IPS-20b (cell line): ENCODE data around the gene ADGRD1.
"Not testable (repeated sequence)": the region's sequence is repeated elsewhere in the genome, so short reads cannot be mapped to it uniquely, and the experiment has no call there.

ENCODE experiments used
- H3K27ac ChIP-seq: one replicate; pipeline ENCODE4 v1.5.1; 2013; ENCODE audit warnings: low read length
- H3K27me3 ChIP-seq: 2 replicates; pipeline ENCODE4 v1.6.1; 2013; ENCODE audit warnings: mild to moderate bottlenecking, low read length, inconsistent platforms; ENCODE audit not compliant: insufficient read depth
- H3K36me3 ChIP-seq: 2 replicates; pipeline ENCODE4 v1.6.1; 2013; ENCODE audit warnings: low read depth, mild to moderate bottlenecking, inconsistent platforms, low read length, moderate library complexity; ENCODE audit not compliant: insufficient read depth
- H3K4me1 ChIP-seq: 2 replicates; pipeline ENCODE4 v1.6.1; 2013; ENCODE audit warnings: mild to moderate bottlenecking, control low read depth, inconsistent platforms, low read length, moderate library complexity; ENCODE audit not compliant: insufficient read depth
- H3K4me3 ChIP-seq: 2 replicates; pipeline ENCODE4 v1.5.1; 2013; ENCODE audit warnings: mild to moderate bottlenecking, low read length, inconsistent platforms
- H3K9ac ChIP-seq: 2 replicates; pipeline ENCODE4 v1.6.1; 2013; ENCODE audit warnings: low read depth, mild to moderate bottlenecking, inconsistent platforms, low read length, moderate library complexity
- H3K9me3 ChIP-seq: 2 replicates; pipeline ENCODE4 v1.6.1; 2013; ENCODE audit warnings: mild to moderate bottlenecking, low read depth, low read length, inconsistent platforms; ENCODE audit not compliant: insufficient read depth

ADGRD1 gene

GRCh38 chr12:130992979-130993538, 39.4 kb downstream of the ADGRD1 start:
- Histone ChIP-seq H3K27ac (no peak overlapping the region), H3K4me1 (no peaks in the 10 kb centered on the region), H3K9me3 (no peaks in the 10 kb centered on the region), H3K9ac (no peak overlapping the region), H3K36me3 (no peaks in the 10 kb centered on the region), H3K4me3 (no peak overlapping the region), H3K27me3 (no peaks in the 10 kb centered on the region)

GRCh38 chr12:130993759-130994670, 40.3 kb downstream of the ADGRD1 start:
- no peak overlapping the region for H3K27ac ChIP-seq
- no peaks in the 10 kb centered on the region for H3K27me3 ChIP-seq
- no peaks in the 10 kb centered on the region for H3K4me1 ChIP-seq
- no peaks in the 10 kb centered on the region for H3K9me3 ChIP-seq
- H3K36me3 ChIP-seq = no peaks in the 10 kb centered on the region
- H3K9ac ChIP-seq = no peak overlapping the region
- no peak overlapping the region for H3K4me3 ChIP-seq

- Histone ChIP-seq H3K9me3 (no peaks in the 10 kb centered on the region), H3K27me3 (no peaks in the 10 kb centered on the region), H3K9ac (no peak overlapping the region), H3K27ac (no peak overlapping the region), H3K4me3 (no peak overlapping the region), H3K4me1 (no peaks in the 10 kb centered on the region), H3K36me3 (no peaks in the 10 kb centered on the region)
Measured at GRCh38 chr12:130994821-130995375, 41.2 kb downstream of the ADGRD1 start.

GRCh38 chr12:130995386-130995969, 41.8 kb downstream of the ADGRD1 start:
- H3K9me3 ChIP-seq, H3K36me3 ChIP-seq, H3K4me3 ChIP-seq, H3K27me3 ChIP-seq, H3K9ac ChIP-seq, H3K4me1 ChIP-seq, H3K27ac ChIP-seq: not testable (repeated sequence)

GRCh38 chr12:130998136-130998535, 44.4 kb downstream of the ADGRD1 start:
- H3K9ac ChIP-seq = no peak overlapping the region
- no peaks in the 10 kb centered on the region for H3K36me3 ChIP-seq
- H3K4me1 ChIP-seq = no peaks in the 10 kb centered on the region
- H3K4me3 ChIP-seq = no peak overlapping the region
- H3K27ac ChIP-seq = no peak overlapping the region
- H3K9me3 ChIP-seq = no peaks in the 10 kb centered on the region
- no peaks in the 10 kb centered on the region for H3K27me3 ChIP-seq

GRCh38 chr12:131000000-131000486, 46.3 kb downstream of the ADGRD1 start:
- Histone ChIP-seq H3K27me3 (no peaks in the 10 kb centered on the region), H3K36me3 (no peaks in the 10 kb centered on the region), H3K9ac (no peak overlapping the region), H3K9me3 (no peaks in the 10 kb centered on the region), H3K27ac (no peak overlapping the region), H3K4me3 (no peak overlapping the region), H3K4me1 (no peaks in the 10 kb centered on the region)

GRCh38 chr12:131001493-131001892, 47.8 kb downstream of the ADGRD1 start:
- Histone ChIP-seq H3K9me3 (no peaks in the 10 kb centered on the region), H3K4me1 (no peaks in the 10 kb centered on the region), H3K36me3 (no peaks in the 10 kb centered on the region), H3K27me3 (no peaks in the 10 kb centered on the region), H3K4me3 (no peak overlapping the region), H3K9ac (no peak overlapping the region), H3K27ac (no peak overlapping the region)

- no peaks in the 10 kb centered on the region for H3K36me3 ChIP-seq
- no peaks in the 10 kb centered on the region for H3K4me1 ChIP-seq
- no peak overlapping the region for H3K27ac ChIP-seq
- no peak overlapping the region for H3K9ac ChIP-seq
- no peaks in the 10 kb centered on the region for H3K27me3 ChIP-seq
- H3K9me3 ChIP-seq = no peaks in the 10 kb centered on the region
- no peak overlapping the region for H3K4me3 ChIP-seq
Measured at GRCh38 chr12:131002216-131002631, 48.5 kb downstream of the ADGRD1 start.

GRCh38 chr12:131003036-131003715, 49.5 kb downstream of the ADGRD1 start:
- H3K27me3 ChIP-seq = no peaks in the 10 kb centered on the region
- H3K4me3 ChIP-seq = no peak overlapping the region
- no peak overlapping the region for H3K9ac ChIP-seq
- no peaks in the 10 kb centered on the region for H3K36me3 ChIP-seq
- H3K27ac ChIP-seq = no peak overlapping the region
- H3K4me1 ChIP-seq = no peaks in the 10 kb centered on the region
- no peaks in the 10 kb centered on the region for H3K9me3 ChIP-seq

- Histone ChIP-seq H3K9ac (no peak overlapping the region), H3K4me3 (no peak overlapping the region), H3K27me3 (no peaks in the 10 kb centered on the region), H3K4me1 (no peaks in the 10 kb centered on the region), H3K9me3 (no peaks in the 10 kb centered on the region), H3K36me3 (no peaks in the 10 kb centered on the region), H3K27ac (no peak overlapping the region)
Measured at GRCh38 chr12:131003716-131004045, 50.0 kb downstream of the ADGRD1 start.

- no peak overlapping the region for H3K9ac ChIP-seq
- H3K36me3 ChIP-seq = no peaks in the 10 kb centered on the region
- H3K27me3 ChIP-seq = no peaks in the 10 kb centered on the region
Measured at GRCh38 chr12:131004166-131004565, 50.5 kb downstream of the ADGRD1 start.

More at GRCh38 chr12:131004166-131004565, 50.5 kb downstream of the ADGRD1 start:
- Histone ChIP-seq H3K4me1 (no peaks in the 10 kb centered on the region), H3K4me3 (no peak overlapping the region), H3K27ac (no peak overlapping the region), H3K9me3 (no peaks in the 10 kb centered on the region)
